GM15510 (cell line): ENCODE results near the gene GTSE1.

Experiments used
- POLR2A ChIP-seq: IDR thresholded peaks from 3 replicates; pipeline ENCODE4 v1.6.1; 2011; ENCODE audit warnings: borderline replicate concordance; ENCODE audit not compliant: insufficient read length; ENCODE audit errors: extremely low read depth

Gene GTSE1

GRCh38 chr22:46349681-46350080 lies 53.0 kb downstream of the GTSE1 start:
- no peak for TF ChIP-seq POLR2A

GRCh38 chr22:46350121-46350520 lies 53.5 kb downstream of the GTSE1 start:
- no peak for TF ChIP-seq POLR2A

- TF ChIP-seq POLR2A, result no peak
These were observed 54.0 kb downstream of the GTSE1 start for GRCh38 chr22:46350646-46351045.

- no peak for TF ChIP-seq POLR2A
These were observed 54.6 kb downstream of the GTSE1 start for GRCh38 chr22:46351131-46351735.

GRCh38 chr22:46351767-46352166 lies 55.1 kb downstream of the GTSE1 start:
- TF ChIP-seq POLR2A, result no peak

- no peak for TF ChIP-seq POLR2A
These were observed 55.6 kb downstream of the GTSE1 start for GRCh38 chr22:46352276-46352675.

GRCh38 chr22:46352691-46353386 lies 56.2 kb downstream of the GTSE1 start:
- no peak for TF ChIP-seq POLR2A

- TF ChIP-seq POLR2A, result no peak
These were observed 56.9 kb downstream of the GTSE1 start for GRCh38 chr22:46353483-46354105.

GRCh38 chr22:46354176-46354992 lies 57.7 kb downstream of the GTSE1 start:
- TF ChIP-seq POLR2A, result no peak

GRCh38 chr22:46354993-46355305 lies 58.3 kb downstream of the GTSE1 start:
- no peak for TF ChIP-seq POLR2A

GRCh38 chr22:46355369-46355995 lies 58.8 kb downstream of the GTSE1 start:
- TF ChIP-seq POLR2A, result no peak

GRCh38 chr22:46355996-46356471 lies 59.4 kb downstream of the GTSE1 start:
- no peak for TF ChIP-seq POLR2A

- TF ChIP-seq POLR2A, result no peak
These were observed 60.1 kb downstream of the GTSE1 start for GRCh38 chr22:46356496-46357480.
